ENCODE results near the gene B3GNT2.
"Not testable (repeated sequence)": the region's sequence is repeated elsewhere in the genome, so short reads cannot be mapped to it uniquely, and the experiment has no call there.

B3GNT2 gene

GRCh38 chr2:62195421-62196277 lies at the start of gene B3GNT2:
Gene B3GNT2 (plus strand): TSS chr2:62196115. CDS start chr2:62222221, 26,106 bp downstream.
- DNase-seq = peak; percentile 83

GRCh38 chr2:62146790-62147189 lies 49.1 kb upstream of the B3GNT2 start:
- peak; percentile 15 for DNase-seq

- no peak for DNase-seq
These were observed 48.2 kb upstream of the B3GNT2 start for GRCh38 chr2:62147610-62148301.

- no peak for DNase-seq
These were observed 46.2 kb upstream of the B3GNT2 start for GRCh38 chr2:62149708-62150107.

- no peak for DNase-seq
These were observed 45.2 kb upstream of the B3GNT2 start for GRCh38 chr2:62150597-62151305.

- no peak for DNase-seq
These were observed 44.6 kb upstream of the B3GNT2 start for GRCh38 chr2:62151306-62151638.

- no peak for DNase-seq
These were observed 43.9 kb upstream of the B3GNT2 start for GRCh38 chr2:62152000-62152399.

GRCh38 chr2:62156861-62157496 lies 38.9 kb upstream of the B3GNT2 start:
- DNase-seq = no peak

- DNase-seq = no peak
These were observed 37.3 kb upstream of the B3GNT2 start for GRCh38 chr2:62158444-62159121.

GRCh38 chr2:62160691-62161090 lies 35.2 kb upstream of the B3GNT2 start:
- DNase-seq = not testable (repeated sequence)

- DNase-seq = no peak
These were observed 32.6 kb upstream of the B3GNT2 start for GRCh38 chr2:62163106-62163831.

GRCh38 chr2:62163834-62164233 lies 32.1 kb upstream of the B3GNT2 start:
- no peak for DNase-seq

GRCh38 chr2:62175728-62176127 lies 20.2 kb upstream of the B3GNT2 start:
- DNase-seq = no peak

GRCh38 chr2:62176801-62177200 lies 19.1 kb upstream of the B3GNT2 start:
- DNase-seq = no peak

GRCh38 chr2:62177392-62178049 lies 18.4 kb upstream of the B3GNT2 start:
- DNase-seq = no peak

- no peak for DNase-seq
These were observed 17.1 kb upstream of the B3GNT2 start for GRCh38 chr2:62178741-62179271.

GRCh38 chr2:62180975-62181374 lies 14.9 kb upstream of the B3GNT2 start:
- DNase-seq = no peak

GRCh38 chr2:62181843-62182242 lies 14.1 kb upstream of the B3GNT2 start:
- DNase-seq = no peak

GRCh38 chr2:62184512-62185230 lies 11.2 kb upstream of the B3GNT2 start:
- no peak for DNase-seq

- no peak for DNase-seq
These were observed 10.3 kb upstream of the B3GNT2 start for GRCh38 chr2:62185475-62186155.

Measured in activated gamma-delta T cell treated with Interleukin-2 at 50 U/mL for 16 hours (primary cell).